NCI-H1436 treated with DMSO at 0.1 percent for 48 hours (cell line): Measurements from ENCODE around the gene SGTA.

Experiments
- DNase-seq: peaks from one replicate; lab custom pipeline; 2025; lab: John Stamatoyannopoulos, UW

The SGTA gene

GRCh38 chr19:2770055-2771013 is 12.7 kb downstream of the SGTA start:
- DNase-seq = no peak

GRCh38 chr19:2769218-2769617 is 13.9 kb downstream of the SGTA start:
- DNase-seq = no peak

- no peak for DNase-seq
Measured at GRCh38 chr19:2768365-2769132, 14.5 kb downstream of the SGTA start.

- DNase-seq = no peak
Measured at GRCh38 chr19:2767688-2768087, 15.4 kb downstream of the SGTA start.

GRCh38 chr19:2766594-2767372 is 16.3 kb downstream of the SGTA start:
- DNase-seq = no peak

- DNase-seq = no peak
Measured at GRCh38 chr19:2765376-2765775, 17.7 kb downstream of the SGTA start.

- DNase-seq = no peak
Measured at GRCh38 chr19:2764945-2765344, 18.1 kb downstream of the SGTA start.

GRCh38 chr19:2763687-2764086 is 19.4 kb downstream of the SGTA start:
- no peak for DNase-seq

- no peak for DNase-seq
Measured at GRCh38 chr19:2762783-2763496, 20.1 kb downstream of the SGTA start.

- no peak for DNase-seq
Measured at GRCh38 chr19:2761876-2762782, 20.9 kb downstream of the SGTA start.

GRCh38 chr19:2761309-2761677 is 21.8 kb downstream of the SGTA start:
- no peak for DNase-seq

- no peak for DNase-seq
Measured at GRCh38 chr19:2759965-2760364, 23.1 kb downstream of the SGTA start.

GRCh38 chr19:2759362-2759761 is 23.7 kb downstream of the SGTA start:
- DNase-seq = no peak

GRCh38 chr19:2758601-2759313 is 24.3 kb downstream of the SGTA start:
- no peak for DNase-seq

- DNase-seq = no peak
Measured at GRCh38 chr19:2756921-2757881, 25.9 kb downstream of the SGTA start.

- DNase-seq = no peak
Measured at GRCh38 chr19:2756477-2756876, 26.6 kb downstream of the SGTA start.

GRCh38 chr19:2755811-2756210 is 27.3 kb downstream of the SGTA start:
- no peak for DNase-seq

GRCh38 chr19:2755448-2755705 is 27.7 kb downstream of the SGTA start:
- no peak for DNase-seq
